CD14-positive monocyte (primary cell): ENCODE data around the gene ID1. TPM values are rescaled to one million over a fixed set of nuclear protein-coding genes. Genes with fewer than 3 reads are reported as not detected.

Source experiments
- DNase-seq, 3 donors: peaks; one replicate each; pipeline ENCODE4 v3.0.0-alpha.2; 2011 to 2022
- H2AFZ ChIP-seq: 2 replicates; pipeline ENCODE4 v1.6.0; 2012; ENCODE audit warnings: mild to moderate bottlenecking, low read depth, low read length, inconsistent platforms; ENCODE audit not compliant: insufficient read depth, poor library complexity, severe bottlenecking
- H3K27ac ChIP-seq, 2 donors: 1 replicate in 1 of 2; 2 replicates in 1 of 2; pipeline ENCODE4 v1.5.1; 2012 to 2013; ENCODE audit warnings: low read length in 2 of 2, control low read depth in 1 of 2, inconsistent platforms in 1 of 2, low read depth in 1 of 2, mild to moderate bottlenecking in 1 of 2
- H3K27me3 ChIP-seq, 2 donors: one replicate each; pipeline versions ENCODE4 v1.6.0 to v1.6.1; 2011 to 2013; ENCODE audit warnings: low read length in 2 of 2; ENCODE audit not compliant: control insufficient read depth in 2 of 2, insufficient read depth in 2 of 2
- H3K36me3 ChIP-seq, 2 donors: replicated peaks in 1 of 2; 1 replicate in 1 of 2; 2 replicates in 1 of 2; pipeline versions ENCODE4 v1.5.1 to v1.6.1; 2012 to 2013; ENCODE audit warnings: low read length in 2 of 2, control low read depth in 1 of 2, inconsistent platforms in 1 of 2, mild to moderate bottlenecking in 1 of 2; ENCODE audit not compliant: insufficient read depth in 2 of 2, control insufficient read depth in 1 of 2
- H3K4me1 ChIP-seq, 2 donors: 1 replicate in 1 of 2; 2 replicates in 1 of 2; pipeline versions ENCODE4 v1.5.1 to v1.6.1; 2012 to 2013; ENCODE audit warnings: low read length in 2 of 2, control low read depth in 1 of 2, inconsistent platforms in 1 of 2, mild to moderate bottlenecking in 1 of 2, moderate library complexity in 1 of 2; ENCODE audit not compliant: insufficient read depth in 2 of 2, control insufficient read depth in 1 of 2
- H3K4me2 ChIP-seq: replicated peaks from 2 replicates; pipeline ENCODE3; 2012; ENCODE audit warnings: low read length, moderate library complexity, mild to moderate bottlenecking; ENCODE audit not compliant: poor library complexity, severe bottlenecking; ENCODE audit errors: extremely low read depth
- H3K4me3 ChIP-seq, 3 experiments: fragments of 200-600 bp in 1 of 3; sonication (generic) in 1 of 3; replicated peaks in 1 of 3; 1 replicate in 2 of 3; 2 replicates in 1 of 3; pipeline ENCODE4 v1.5.1; 2011 to 2013; ENCODE audit warnings: low read length in 3 of 3, mild to moderate bottlenecking in 3 of 3, control low read depth in 2 of 3, low read depth in 2 of 3, inconsistent platforms in 1 of 3, moderate library complexity in 1 of 3
- H3K79me2 ChIP-seq: 2 replicates; pipeline ENCODE4 v1.6.0; 2012; ENCODE audit warnings: mild to moderate bottlenecking, control low read depth, inconsistent platforms, low read length, moderate library complexity; ENCODE audit not compliant: insufficient read depth
- H3K9ac ChIP-seq: 2 replicates; pipeline ENCODE4 v1.6.0; 2017; ENCODE audit warnings: low read length, mild to moderate bottlenecking; ENCODE audit not compliant: insufficient read depth, poor library complexity, severe bottlenecking
- H3K9me3 ChIP-seq, 2 donors: replicated peaks in 1 of 2; 1 replicate in 1 of 2; 2 replicates in 1 of 2; pipeline versions ENCODE4 v1.5.1 to v1.6.1; 2012 to 2013; ENCODE audit warnings: low read length in 2 of 2, control low read depth in 1 of 2; ENCODE audit not compliant: control insufficient read depth in 1 of 2, insufficient read depth in 1 of 2
- H4K20me1 ChIP-seq: 2 replicates; pipeline ENCODE4 v1.6.0; 2012; ENCODE audit warnings: mild to moderate bottlenecking, low read length, control low read depth, moderate library complexity; ENCODE audit not compliant: insufficient read depth
- H3K27ac Mint-ChIP-seq, 7 donors: one replicate each; pipeline ENCODE4 v1.8.0; 2020; ENCODE audit warnings: mild to moderate bottlenecking in 7 of 7, mixed read lengths in 7 of 7, moderate library complexity in 6 of 7, inconsistent platforms in 2 of 7
- H3K27me3 Mint-ChIP-seq, 3 donors: one replicate each; pipeline ENCODE4 v1.8.0; 2021 to 2022; ENCODE audit warnings: low read depth in 3 of 3, mild to moderate bottlenecking in 3 of 3, mixed read lengths in 3 of 3, moderate library complexity in 3 of 3, inconsistent platforms in 1 of 3
- H3K36me3 Mint-ChIP-seq, 2 donors: one replicate each; pipeline ENCODE4 v1.8.0; 2020; ENCODE audit warnings: mixed read lengths in 2 of 2, inconsistent platforms in 1 of 2, mild to moderate bottlenecking in 1 of 2
- H3K4me1 Mint-ChIP-seq: one replicate; pipeline ENCODE4 v1.8.0; 2020; ENCODE audit warnings: mild to moderate bottlenecking, mixed read lengths
- H3K4me3 Mint-ChIP-seq, 2 donors: one replicate each; pipeline ENCODE4 v1.8.0; 2020; ENCODE audit warnings: mild to moderate bottlenecking in 2 of 2, mixed read lengths in 2 of 2, moderate library complexity in 1 of 2
- H3K9me3 Mint-ChIP-seq, 7 donors: one replicate each; pipeline ENCODE4 v1.8.0; 2020 to 2022; ENCODE audit warnings: mixed read lengths in 7 of 7, mild to moderate bottlenecking in 6 of 7, moderate library complexity in 6 of 7, inconsistent platforms in 2 of 7
- CTCF ChIP-seq: fragments of 200-600 bp; IDR thresholded peaks from one replicate; pipeline ENCODE4 v1.8.0; 2022; ENCODE audit warnings: antibody characterized with exemption, mild to moderate bottlenecking
- WGBS: methylation state at CpG from one replicate; pipeline ENCODE4 v1.1.5; 2013; ENCODE audit warnings: missing lambda C conversion rate; ENCODE audit not compliant: insufficient coverage; 5-methylcytosine and 5-hydroxymethylcytosine counted together
- intact Hi-C, 2 donors: fragments of 100-400 bp; cut with micrococcal nuclease; formaldehyde crosslinking; loops; one replicate each; pipeline versions ENCODE4 v1.15.0 to v1.15.1; 2023
- polyA plus RNA-seq, 3 donors: library from polyadenylated mRNA; depleted of rRNA in 1 of 3; unstranded in 2 of 3; stranded (reverse) in 1 of 3; fragments of 300-500 nt in 2 of 3; fragments of >200 nt in 1 of 3; fragmentation: Illumina TruSeq in 2 of 3; gene quantifications; 1 replicate in 2 of 3; 2 replicates in 1 of 3; pipeline ENCODE4 v1.2.3, GENCODE V29; 2012 to 2021

The ID1 gene
- polyA plus RNA-seq, 3 donors = 3.9 to 129 (median 12.5) TPM

GRCh38 chr20:31640259-31640658 lies 35.2 kb downstream of the ID1 start:
- H3K36me3 Mint-ChIP-seq = no peaks in the 10 kb centered on the region
- no peak overlapping the region for H3K9ac ChIP-seq
- no CpG with 5 or more reads among the region's 3 CpGs for WGBS
- no peak for TF ChIP-seq CTCF
- H3K9me3 Mint-ChIP-seq = no peaks in the 10 kb centered on the region
- intact Hi-C loops = no loop called here
- H2AFZ ChIP-seq = no peak overlapping the region
- H3K36me3 ChIP-seq = no peaks in the 10 kb centered on the region
- H3K27ac ChIP-seq = no peak overlapping the region
- no peak overlapping the region for H3K27ac Mint-ChIP-seq
- peaks cover 3 to 4% (median 4%) of the 10 kb centered on the region in 3 donors for H3K27me3 Mint-ChIP-seq
- no peak overlapping the region for H3K4me3 Mint-ChIP-seq
- no peak overlapping the region for H3K4me3 ChIP-seq
- no peaks in the 10 kb centered on the region for H3K27me3 ChIP-seq
- H4K20me1 ChIP-seq = no peaks in the 10 kb centered on the region
- no peak for DNase-seq
- H3K4me2 ChIP-seq = no peak overlapping the region
- peaks cover 6% of the 10 kb centered on the region for H3K4me1 Mint-ChIP-seq
- peaks cover 0 to 4% of the 10 kb centered on the region in 2 donors for H3K4me1 ChIP-seq
- no peaks in the 10 kb centered on the region for H3K79me2 ChIP-seq
- no peaks in the 10 kb centered on the region for H3K9me3 ChIP-seq

GRCh38 chr20:31641391-31641790 lies 36.3 kb downstream of the ID1 start:
- DNase-seq = no peak
- no peaks in the 10 kb centered on the region for H3K9me3 Mint-ChIP-seq
- no peaks in the 10 kb centered on the region for H3K79me2 ChIP-seq
- H3K4me1 Mint-ChIP-seq = peaks cover 6% of the 10 kb centered on the region
- H3K9me3 ChIP-seq = no peaks in the 10 kb centered on the region
- no peak for TF ChIP-seq CTCF
- peaks cover 0 to 4% of the 10 kb centered on the region in 2 donors for H3K4me1 ChIP-seq
- no peaks in the 10 kb centered on the region for H3K36me3 Mint-ChIP-seq
- H3K4me3 Mint-ChIP-seq = no peak overlapping the region
- intact Hi-C loops = no loop called here
- WGBS = no CpG with 5 or more reads among the region's 6 CpGs
- H2AFZ ChIP-seq = no peak overlapping the region
- H4K20me1 ChIP-seq = no peaks in the 10 kb centered on the region
- H3K4me3 ChIP-seq = no peak overlapping the region
- no peaks in the 10 kb centered on the region for H3K36me3 ChIP-seq
- no peaks in the 10 kb centered on the region for H3K27me3 ChIP-seq
- peaks cover 3 to 4% (median 4%) of the 10 kb centered on the region in 3 donors for H3K27me3 Mint-ChIP-seq
- H3K9ac ChIP-seq = no peak overlapping the region
- H3K27ac Mint-ChIP-seq = no peak overlapping the region
- H3K4me2 ChIP-seq = no peak overlapping the region
- H3K27ac ChIP-seq = no peak overlapping the region
